Measurements from ENCODE around the gene PDGFC. TPM values are rescaled to one million over a fixed set of nuclear protein-coding genes. Genes with fewer than 3 reads are reported as not detected.

The PDGFC gene
- total RNA-seq, 1 experiment from 2014 or later = 5.3 TPM

- no peak overlapping the region for H3K27ac Mint-ChIP-seq
- ChIA-PET CTCF (no interaction called here), POLR2A (no interaction called here)
- peaks cover 8% of the 10 kb centered on the region for H3K4me1 Mint-ChIP-seq
- H3K9me3 Mint-ChIP-seq = no peaks in the 10 kb centered on the region
- no peak for ATAC-seq
- no peaks in the 10 kb centered on the region for H3K27me3 Mint-ChIP-seq (ENCODE audit: low read depth)
- no peak overlapping the region for H3K4me3 Mint-ChIP-seq
- TF ChIP-seq MXD4 (CRISPR knock-in tag; IDR thresholded peaks at IDR 0.05; ENCODE audit: borderline replicate concordance) = no peak
- no peak for DNase-seq (ENCODE audit: low spot score)
- no peaks in the 10 kb centered on the region for H3K36me3 Mint-ChIP-seq
Observed at GRCh38 chr4:156894234-156894633, 77.4 kb downstream of the PDGFC start.

- ChIA-PET CTCF (no interaction called here), POLR2A (no interaction called here)
- Mint-ChIP-seq H3K27ac (no peak overlapping the region), H3K9me3 (no peaks in the 10 kb centered on the region), H3K4me3 (no peak overlapping the region), H3K27me3 (ENCODE audit: low read depth) (no peaks in the 10 kb centered on the region), H3K36me3 (no peaks in the 10 kb centered on the region), H3K4me1 (peaks cover 8% of the 10 kb centered on the region)
- no peak for DNase-seq (ENCODE audit: low spot score)
- ATAC-seq = no peak
- TF ChIP-seq ZNF317 (CRISPR knock-in tag; IDR thresholded peaks at IDR 0.05; ENCODE audit: borderline replicate concordance, low read depth) (no peak), ATF2 (CRISPR knock-in tag; IDR thresholded peaks at IDR 0.05; ENCODE audit: borderline replicate concordance, low read depth) (no peak), ZMAT4 (CRISPR knock-in tag; IDR thresholded peaks at IDR 0.05) (no peak), ZSCAN18 (CRISPR knock-in tag; IDR thresholded peaks at IDR 0.05) (no peak), AFF4 (CRISPR knock-in tag; IDR thresholded peaks at IDR 0.05; ENCODE audit: borderline replicate concordance) (no peak), ZNF532 (CRISPR knock-in tag; IDR thresholded peaks at IDR 0.05; ENCODE audit: borderline replicate concordance) (no peak), SMAD4 (CRISPR knock-in tag; IDR thresholded peaks at IDR 0.05) (no peak), CTCF (IDR thresholded peaks at IDR 0.05) (no peak), TCF7 (CRISPR knock-in tag; IDR thresholded peaks at IDR 0.05; ENCODE audit: low read depth) (no peak), ZNF423 (CRISPR knock-in tag; IDR thresholded peaks at IDR 0.05) (no peak), FOXP1 (CRISPR knock-in tag; IDR thresholded peaks at IDR 0.05; ENCODE audit: borderline replicate concordance) (no peak), TEAD4 (CRISPR knock-in tag; IDR thresholded peaks at IDR 0.05) (no peak), SP1 (CRISPR knock-in tag; conservative IDR thresholded peaks at IDR 0.05) (no peak), E2F5 (CRISPR knock-in tag; IDR thresholded peaks at IDR 0.05) (no peak), ZNF232 (CRISPR knock-in tag; IDR thresholded peaks at IDR 0.05) (no peak), E2F4 (CRISPR knock-in tag; IDR thresholded peaks at IDR 0.05; ENCODE audit: borderline replicate concordance, low read depth) (no peak)
Observed at GRCh38 chr4:156892805-156893204, 78.8 kb downstream of the PDGFC start.

Measured in WTC11 (cell line).